IPS-NIHi7 (cell line): Measurements from ENCODE around the gene METTL26.
"Not testable (repeated sequence)": the region's sequence is repeated elsewhere in the genome, so short reads cannot be mapped to it uniquely, and the experiment has no call there.

Experiments
- DNase-seq: peaks from one replicate; pipeline ENCODE4 v3.0.0; 2012; ENCODE audit warnings: mixed read lengths; ENCODE audit errors: extremely low spot score

METTL26 gene

DNA sequence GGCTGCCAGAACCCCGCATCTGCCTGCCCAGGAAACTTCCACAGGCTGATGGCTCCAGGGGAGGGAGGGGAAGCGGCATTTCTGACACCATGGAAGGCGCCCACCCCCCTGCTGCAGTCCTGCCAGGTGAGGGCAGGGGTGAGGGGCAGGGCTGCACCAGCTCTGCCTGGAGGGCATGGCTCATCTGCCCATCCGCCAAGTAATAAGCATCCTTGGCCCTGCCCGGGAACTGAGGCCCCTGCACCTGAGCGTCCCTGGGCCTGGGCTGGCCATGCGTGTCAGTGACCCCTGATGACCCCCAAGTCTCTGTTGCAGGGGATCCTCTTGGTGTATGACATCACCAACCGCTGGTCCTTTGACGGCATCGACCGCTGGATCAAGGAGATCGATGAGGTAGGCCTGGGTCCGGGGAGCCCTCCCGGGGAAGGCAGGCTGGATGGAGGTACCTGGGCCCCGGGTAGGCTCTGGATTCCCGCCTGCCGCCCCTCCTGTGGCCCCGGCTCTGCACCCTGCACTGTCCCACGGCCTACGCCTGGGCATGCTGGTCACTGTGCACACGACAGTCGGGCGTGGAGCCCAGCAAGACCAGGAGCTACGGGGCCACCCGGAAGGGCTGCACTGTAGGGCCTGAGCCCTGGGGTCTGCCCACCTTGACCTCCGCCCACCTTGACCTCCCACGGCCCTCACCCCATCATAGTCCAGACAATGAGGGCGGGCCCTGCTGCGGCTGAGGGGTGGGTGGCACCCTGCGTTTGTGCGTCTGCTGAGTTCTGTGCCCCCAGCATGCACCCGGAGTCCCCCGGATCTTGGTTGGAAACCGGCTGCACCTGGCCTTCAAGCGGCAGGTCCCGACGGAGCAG, 10.8 kb downstream of the METTL26 start:
- no peak for DNase-seq

DNA sequence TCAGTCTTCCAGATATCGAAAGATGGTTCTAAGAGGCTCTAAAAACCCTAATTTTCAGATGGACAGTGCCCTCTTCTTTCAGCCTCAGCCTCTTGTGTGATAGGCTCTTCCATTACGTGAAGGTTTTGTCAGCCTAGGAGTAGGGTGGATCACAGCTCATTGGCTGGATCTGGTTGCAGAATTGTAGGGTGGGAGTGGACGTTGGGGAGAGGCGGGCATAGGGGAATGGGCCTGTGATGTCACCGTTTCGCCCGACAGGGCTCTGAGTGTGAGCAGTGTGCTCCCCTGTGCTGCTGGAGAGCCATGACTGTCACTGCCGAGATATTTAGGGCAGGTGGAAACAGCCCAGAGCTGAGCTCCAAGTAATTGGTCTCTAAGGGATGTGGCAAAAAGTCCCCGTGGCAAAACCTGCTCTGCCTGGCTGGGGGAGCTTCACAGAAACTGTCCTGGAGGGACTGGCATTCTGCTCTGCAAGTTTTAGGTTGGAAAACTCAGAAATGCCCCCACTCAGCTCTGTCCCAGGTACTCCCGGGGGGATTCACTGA, 11.5 kb downstream of the METTL26 start:
- no peak for DNase-seq

DNA sequence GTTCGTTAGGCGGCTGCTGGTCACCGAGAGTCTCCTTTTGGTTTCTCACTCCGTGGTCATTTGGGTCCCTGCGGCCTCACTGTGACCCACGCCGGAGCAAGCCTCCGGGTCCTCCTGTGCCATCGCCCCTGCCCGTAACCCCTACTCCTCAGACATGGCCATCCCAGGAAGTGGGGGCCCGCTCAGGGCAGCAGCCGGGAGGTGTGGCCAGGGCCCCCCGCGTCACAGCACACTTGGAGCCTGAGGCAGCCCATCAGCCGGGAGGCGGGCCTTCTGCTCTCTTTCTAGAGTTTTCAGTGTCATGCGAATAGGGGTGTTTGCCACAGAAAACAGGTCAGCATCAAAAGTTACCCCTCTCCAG, 13.2 kb downstream of the METTL26 start:
- DNase-seq: no peak

DNA sequence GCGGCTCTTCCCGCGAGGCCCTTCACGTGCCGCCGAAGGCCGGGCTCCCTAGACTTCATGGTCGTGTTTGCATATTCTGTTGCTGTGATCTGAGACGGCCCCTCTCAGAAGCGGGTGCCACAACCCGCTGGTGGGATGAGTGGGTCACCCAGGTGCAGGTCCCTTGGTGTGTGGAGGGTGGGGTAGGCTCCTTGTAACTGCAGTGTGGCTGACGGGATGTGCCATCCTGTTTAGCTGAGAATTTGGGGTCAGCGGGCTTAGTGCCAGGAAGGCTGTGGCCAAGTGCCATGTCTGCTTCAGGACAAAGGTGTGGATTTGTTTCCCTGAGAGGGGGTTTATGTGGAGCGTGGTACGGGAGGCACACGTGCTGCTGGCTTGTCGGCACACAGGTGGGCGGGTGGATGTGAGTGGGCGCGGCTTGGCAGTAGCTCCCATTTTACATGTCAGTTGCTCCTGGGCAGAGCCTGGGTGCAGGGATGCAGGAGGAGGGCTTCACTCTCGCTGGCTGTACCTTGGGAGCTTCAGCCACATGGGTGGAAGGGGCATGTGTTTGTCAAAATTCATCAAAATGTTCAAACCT, 14.5 kb downstream of the METTL26 start:
- DNase-seq: no peak

DNA sequence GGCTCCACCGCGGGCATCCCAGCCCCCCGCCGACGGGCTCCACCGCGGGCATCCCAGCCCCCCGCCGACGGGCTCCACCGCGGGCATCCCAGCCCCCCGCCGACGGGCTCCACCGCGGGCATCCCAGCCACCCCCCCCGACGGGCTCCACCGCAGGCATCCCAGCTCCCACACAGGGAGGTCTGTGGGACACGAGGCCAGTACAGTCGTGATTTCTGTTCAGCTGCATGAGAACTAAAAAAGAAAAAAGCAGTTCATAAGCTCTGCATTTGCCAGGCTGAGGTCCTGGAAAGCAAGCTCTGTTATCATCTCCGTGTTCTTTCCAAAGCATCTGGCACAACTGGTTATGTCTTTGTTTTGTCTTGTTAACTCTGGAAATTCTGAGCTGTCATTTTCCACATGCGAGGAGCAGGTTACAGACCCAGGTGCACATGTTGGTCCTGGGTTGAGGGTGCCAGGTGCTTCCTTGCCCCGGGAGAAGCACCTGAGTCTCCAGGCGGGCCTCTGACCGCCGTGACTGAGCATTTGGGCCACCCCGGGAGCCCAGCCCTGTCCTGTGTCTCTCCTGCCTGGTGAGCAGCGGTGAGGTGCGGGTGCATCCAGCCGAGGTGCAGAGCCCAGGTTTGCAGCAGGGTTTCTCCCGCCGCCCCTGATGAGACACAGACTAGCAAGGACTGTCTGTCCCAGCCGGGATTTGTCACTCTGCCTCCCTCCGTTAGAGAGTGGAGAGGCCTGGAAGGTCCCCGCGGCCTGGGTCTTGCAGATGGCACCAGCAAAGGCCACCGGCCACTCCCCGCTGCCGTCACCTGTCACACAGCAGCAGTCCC, 15.2 kb downstream of the METTL26 start:
- no peak for DNase-seq

DNA sequence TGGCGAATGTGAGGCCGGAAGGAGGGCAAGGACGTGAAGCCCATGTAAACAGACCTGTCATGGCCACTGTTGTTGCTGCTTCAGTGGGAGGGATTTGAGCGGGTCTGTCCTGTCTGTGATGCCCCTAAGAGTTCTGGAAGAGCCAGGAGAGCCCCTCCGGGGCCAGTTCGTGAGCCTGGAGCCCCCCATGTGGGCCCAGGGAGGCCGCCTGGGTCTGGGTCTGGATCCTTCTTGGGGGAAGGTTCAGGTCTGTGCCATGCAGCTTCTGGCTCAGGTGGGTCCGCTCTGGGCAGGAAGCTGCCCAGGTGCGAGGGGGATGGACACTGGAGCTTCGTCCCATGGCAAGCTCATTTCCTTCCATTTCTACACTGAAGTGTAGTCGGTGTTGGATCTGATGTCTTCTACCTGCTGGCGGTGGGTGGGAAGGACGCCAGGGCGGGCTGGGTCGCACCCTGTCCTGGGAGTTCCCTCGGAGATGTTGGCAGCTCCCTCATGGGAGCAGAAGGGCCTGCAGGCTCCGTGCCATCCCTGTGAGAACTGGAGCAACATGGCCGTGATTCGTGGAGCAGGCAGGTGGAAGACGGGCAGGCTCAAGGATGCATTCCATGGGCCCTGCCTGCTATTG, 16.5 kb downstream of the METTL26 start:
- DNase-seq: no peak

DNA sequence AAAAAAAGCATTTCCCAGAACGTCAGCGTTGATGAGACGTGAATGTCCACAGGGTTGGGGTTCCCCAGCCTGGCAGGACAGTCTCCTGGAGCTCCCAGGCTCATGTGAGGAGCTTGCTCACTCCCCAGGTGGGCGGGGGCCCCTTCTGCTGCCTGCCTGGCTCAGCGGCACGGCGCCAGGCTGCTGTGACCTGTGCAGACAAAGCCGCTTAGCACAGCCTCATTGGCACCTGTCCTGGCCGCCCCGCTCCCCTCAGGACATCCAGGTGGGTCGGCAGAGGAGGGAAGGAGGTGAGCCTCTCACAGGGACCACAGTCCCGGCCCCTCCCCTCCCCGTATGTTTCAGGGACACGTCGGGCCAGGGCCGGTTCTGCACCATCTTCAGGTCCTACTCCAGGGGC, 18.2 kb downstream of the METTL26 start:
- DNase-seq: no peak

DNA sequence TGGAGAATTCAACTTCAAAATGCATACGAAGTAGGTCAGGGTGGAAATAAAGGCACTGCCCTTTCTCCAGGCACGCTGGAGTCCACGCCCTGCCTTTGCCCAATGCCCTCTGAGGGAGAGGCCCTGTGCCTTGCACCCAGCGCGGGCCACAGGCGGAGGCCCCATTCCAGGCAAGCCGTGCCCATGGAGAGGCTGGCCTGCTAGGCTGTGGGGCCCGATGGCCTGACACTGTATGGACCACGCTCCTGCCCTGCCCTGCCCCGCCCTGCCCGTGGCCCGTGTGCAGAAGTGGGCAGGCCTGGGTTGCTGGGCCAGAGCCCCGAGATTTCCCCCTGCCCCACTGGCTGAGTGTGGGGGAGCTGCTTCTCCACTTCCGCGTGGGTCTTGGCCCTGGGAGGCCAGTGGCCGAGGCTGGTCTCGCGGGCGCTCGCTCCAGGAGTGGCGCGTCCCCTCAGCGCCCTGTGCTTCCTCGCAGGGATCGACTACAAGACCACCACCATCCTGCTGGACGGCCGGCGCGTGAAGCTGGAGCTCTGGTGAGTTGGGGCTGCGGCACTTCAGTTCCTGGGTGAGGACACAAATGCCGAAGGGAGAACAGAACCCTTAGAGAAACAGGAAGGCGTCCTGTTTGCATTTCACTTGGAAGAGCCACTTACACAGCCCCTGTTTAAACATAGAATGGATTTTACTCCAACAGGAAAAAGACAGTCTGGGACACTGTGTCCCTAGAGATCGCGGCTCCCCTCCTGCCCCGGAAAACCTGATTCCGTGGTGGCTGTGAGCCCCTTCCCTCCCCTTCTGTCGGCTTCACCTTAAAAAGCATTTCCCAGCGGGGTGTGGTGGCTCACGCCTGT, 19.1 kb downstream of the METTL26 start:
- DNase-seq: no peak

DNA sequence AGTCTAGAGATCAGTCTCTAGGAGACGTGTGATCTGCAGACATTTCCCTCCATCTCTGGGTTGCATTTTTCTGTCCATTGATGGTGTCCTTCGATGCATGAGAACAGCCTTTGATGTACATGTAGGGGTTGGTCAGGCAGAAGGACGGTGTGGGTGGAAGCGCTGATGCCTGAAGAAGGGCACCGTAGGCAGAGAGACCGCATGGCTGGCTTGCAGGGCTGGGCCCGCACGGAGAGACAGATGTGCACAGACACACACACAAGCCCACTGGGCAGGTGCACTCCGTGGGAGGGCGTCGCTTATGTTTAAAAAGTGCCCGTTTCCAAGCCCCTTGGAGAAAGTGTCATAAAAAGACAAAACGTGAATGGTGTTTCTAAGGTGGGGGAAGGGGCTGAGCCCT, 21.0 kb downstream of the METTL26 start:
- no peak for DNase-seq

DNA sequence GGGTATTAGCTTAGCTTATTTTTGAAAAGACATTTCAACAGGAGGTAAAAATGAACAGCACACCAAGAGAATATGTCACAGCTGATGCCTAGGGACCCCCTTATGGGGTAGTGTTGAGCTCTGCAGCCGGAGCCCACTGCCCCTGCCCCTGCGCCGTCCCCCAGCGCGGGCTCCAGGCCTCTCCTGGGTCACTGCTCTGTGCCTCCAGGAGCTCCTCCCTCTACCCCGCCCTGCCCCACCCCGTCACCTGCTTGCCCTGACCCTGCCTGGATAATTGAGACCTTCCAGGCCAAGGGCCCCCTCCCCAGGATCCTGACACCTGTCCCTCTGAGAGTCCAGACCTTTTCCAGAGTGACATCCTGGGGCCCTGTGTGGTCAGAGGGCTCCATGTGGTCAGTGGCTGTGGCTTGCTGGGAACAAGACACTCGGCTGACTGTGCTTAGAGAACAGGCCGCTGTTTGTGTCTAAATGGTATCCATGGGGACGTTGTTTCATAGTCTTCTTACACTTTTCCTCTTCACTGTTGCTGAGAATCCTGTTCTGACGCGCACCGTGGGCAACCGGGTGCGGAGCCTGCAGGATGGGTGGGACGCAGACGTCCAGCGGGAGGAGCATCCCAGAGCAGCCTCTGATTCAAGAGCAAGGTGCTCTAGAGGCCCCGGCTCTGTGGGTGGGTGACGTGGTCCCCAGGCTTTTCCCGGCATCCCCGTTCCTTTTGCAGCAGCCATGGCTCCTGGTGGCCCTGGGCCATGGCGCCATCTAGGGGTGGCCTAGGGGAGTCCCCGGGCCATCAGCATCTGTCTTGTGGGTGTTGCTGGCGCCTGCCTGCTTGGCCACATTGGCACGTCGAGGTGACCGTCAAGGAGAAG, 25.4 kb downstream of the METTL26 start:
- peak; percentile 92 for DNase-seq

DNA sequence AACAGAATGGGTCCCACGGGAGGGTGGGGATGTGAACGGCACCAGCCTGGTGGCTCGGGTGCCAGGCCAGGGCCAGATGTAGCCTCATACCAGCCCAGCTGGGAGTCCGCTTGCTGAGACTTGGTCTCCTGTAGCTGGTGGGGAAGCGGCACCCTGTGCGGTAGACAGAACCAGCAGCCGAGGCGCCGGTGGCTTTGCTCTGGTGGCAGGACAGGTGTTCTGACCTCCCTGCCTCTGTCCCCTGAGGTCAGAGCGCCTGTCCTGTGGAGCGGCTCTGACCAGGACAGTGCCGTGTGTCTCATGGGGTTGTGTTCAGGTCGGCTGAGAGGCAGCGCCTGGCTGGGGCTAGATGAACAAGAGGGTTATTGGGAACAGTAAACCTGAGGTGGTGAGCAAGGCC, 26.1 kb downstream of the METTL26 start:
- DNase-seq: no peak

DNA sequence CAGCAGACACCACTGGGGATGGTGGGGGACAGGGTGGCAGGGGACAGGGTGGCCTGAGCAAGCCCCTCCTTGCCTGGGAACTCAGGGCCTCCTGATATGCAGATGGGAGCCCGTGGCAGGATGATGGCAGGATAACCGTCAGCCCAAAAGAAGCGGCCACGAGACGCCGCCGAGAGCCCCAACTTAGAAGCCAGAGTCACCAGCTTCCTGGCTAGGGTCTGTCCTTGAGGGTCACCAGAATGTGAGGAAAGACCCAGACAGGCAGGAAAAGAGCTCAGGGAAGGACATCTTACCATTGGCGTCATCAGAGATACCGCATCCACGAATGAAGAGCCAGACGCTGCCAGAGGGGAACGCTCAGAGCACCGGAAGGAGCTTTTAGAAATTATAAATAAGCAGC, 26.8 kb downstream of the METTL26 start:
- DNase-seq: no peak

DNA sequence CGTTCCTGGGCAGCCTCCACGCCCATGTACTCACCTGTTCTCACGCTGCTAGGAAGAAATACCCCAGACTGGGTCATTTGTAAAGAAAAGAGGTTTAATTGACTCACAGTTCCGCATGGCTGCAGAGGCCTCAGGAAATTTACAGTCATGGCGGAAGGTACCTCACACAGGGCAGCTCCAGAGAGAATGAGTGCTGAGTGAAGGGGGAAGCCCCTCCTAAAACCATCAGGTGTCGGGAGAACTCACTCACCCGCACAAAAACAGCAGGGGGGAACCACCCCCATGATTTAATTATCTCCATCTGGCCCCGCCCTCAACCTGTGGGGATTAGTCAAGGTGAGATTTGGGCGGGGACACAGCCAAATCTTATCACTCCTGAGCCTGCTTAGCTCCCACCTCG, 28.1 kb downstream of the METTL26 start:
- no peak for DNase-seq

DNA sequence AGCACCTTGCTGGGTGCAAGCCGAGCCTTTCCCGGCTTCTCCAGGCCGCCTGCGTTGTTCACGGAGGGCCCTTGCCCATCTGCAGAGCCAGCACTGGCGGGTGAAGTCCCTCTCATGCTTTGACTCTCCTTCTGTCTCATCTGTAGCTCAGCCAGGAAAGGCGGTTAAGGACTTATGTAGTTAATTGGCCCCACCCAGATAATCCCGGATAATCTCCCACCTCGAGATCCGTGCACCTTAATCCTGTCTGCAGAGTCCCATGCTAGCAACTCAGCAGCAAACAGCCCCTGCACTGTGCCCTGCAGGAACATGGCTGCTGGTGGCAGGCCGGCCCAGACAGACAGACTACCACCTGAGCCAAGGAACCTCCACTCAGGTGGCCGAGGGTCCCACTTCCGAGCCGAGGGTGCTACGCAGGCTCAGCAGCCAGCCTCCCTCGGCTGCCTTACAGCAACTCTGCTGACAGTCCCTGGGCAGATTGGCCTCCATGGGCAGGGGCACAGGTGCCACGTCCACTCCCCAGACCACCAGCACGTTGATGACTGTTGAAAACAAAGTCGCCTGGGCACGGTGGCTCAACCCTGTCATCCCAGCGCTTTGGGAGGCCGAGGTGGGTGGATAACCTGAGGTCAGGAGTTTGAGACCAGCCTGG, 29.3 kb downstream of the METTL26 start:
- no peak for DNase-seq

DNA sequence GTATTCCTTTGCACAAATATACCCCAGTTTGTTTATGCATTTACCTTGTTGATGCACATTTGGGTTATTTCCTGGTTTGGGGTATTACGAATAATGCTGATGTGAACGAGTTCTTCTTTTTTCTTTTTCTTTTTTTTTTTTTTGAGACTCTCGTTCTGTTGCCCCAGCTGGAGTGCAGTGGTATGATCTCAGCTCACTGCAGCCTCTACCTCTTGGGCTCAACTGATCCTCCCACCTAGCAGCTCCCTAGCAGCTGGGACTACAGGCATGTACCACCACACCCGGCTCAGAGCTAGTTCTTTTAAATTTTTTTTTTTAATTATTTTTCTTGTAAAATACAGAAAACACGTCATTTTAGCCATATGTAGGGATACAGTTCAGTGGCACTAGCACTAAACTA, 32.2 kb downstream of the METTL26 start:
- DNase-seq: no peak

DNA sequence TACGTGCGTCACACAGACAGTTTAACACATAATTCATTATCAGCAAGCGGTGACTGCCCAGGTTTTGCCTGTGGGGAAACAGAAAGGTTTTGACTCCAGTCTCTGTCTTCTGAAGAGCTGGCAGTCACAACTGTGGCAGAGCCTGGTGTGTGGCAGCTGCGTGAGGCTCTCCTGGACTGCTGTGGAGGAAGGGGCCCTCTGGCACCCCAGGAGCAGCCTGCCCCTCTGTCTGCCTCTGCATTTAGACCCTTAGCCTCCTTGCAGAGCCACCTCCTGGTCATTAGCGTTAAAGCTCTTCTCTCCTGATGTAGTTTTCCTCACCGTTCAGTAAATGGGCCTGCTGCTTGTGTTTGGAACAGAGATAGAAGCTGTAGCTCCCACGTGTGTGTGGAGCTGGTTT, 35.3 kb downstream of the METTL26 start:
- DNase-seq: peak; percentile 66

DNA sequence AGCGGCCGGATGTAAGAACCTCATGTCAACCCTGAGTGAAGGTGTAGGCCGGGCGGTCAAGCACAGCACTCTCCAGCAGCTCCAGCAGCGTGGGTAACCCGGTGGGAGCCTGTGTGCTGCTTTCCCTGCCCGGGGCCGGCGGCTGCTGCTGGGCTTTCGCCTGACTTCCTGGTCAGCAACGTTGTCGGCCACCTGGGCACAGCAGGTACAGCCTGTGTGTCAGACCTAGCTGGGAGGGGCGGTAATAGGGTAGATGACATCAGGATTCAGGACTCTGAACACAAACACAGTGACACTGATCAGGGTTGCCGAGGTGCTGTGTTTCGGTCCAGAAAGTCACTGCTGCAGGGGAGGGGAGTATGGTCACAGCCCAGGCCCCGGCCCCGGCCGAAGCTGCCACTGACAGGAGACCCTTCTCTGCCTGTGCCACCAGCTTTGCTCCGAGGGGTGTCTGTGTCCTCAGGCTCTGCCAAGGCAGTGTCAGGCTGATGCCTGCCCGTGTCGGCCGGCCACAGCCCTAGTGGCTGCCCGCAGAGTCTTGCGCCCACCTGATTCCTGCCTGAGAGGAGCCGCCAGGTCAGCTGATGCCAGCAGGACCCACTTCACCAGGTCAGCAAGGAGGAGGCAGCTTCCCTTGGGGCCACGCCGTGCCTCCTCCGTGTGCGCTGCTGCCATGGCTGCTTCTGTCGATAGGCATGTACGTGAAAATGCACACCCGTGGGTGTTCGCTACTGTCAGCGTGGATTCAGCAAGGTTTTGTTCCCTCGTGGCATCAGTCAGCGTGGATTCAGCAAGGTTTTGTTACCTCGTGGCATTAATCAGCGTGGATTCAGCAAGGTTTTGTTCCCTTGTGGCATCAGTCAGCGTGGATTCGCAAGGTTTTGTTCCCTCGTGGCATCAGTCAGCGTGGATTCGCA, 37.0 kb downstream of the METTL26 start:
- no peak for DNase-seq

DNA sequence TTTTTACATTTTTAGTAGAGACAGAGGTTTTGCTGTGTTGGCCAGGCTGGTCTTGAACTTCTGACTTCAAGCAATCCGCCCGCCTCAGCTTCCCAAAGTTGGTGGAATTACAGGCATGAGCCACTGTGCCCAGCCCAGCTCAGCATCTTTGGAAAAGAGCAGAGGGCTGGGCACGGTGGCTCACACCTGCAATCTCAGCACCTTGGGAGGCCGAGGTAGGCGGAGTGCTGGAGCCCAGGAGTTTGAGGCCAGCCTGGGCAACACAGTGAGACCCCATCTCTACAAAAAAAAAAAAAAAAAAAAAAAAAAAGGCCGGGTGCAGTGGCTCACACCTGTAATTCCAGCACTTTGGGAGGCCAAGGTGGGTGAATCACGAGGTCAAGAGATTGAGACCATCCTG, 38.5 kb downstream of the METTL26 start:
- not testable (repeated sequence) for DNase-seq

DNA sequence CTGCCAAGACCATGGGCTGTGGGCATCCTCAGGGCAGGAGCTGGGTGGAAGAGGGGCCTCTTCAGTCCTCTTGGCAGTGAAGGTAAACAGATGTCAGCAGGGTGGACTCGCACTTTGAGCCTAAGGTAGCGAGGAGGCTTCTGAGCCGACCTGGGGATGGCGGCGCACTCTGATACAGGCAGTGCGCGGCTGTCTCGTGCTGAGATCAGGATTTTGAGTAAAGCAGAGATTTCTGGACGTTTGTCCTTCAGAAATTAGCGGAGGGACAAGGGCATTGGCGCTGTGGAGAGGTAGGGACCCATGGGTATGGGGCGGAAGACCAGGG, 39.4 kb downstream of the METTL26 start:
- DNase-seq: no peak
